ENCODE data around the gene SORBS2.
A peak's percentile ranks its signal among the peaks of the same experiment; 100 is the strongest.

SORBS2 gene

GRCh38 chr4:185536411-185536709, 275.6 kb downstream of the SORBS2 start:
- peak overlapping the region; percentile 23 for H3K4me3 ChIP-seq (ENCODE audit: low read depth, low read length)
- TF ChIP-seq CTCF (conservative IDR thresholded peaks at IDR 0.05; ENCODE audit: low read depth, low read length) = no peak
- DNase-seq (ENCODE audit: low read depth) = peak; percentile 60

- no peak for TF ChIP-seq CTCF (conservative IDR thresholded peaks at IDR 0.05; ENCODE audit: low read depth, low read length)
- peak overlapping the region; percentile 74 for H3K4me3 ChIP-seq (ENCODE audit: low read depth, low read length)
- DNase-seq (ENCODE audit: low read depth) = no peak
Observed at GRCh38 chr4:185535612-185536410, 276.2 kb downstream of the SORBS2 start.
